Spinal cord (tissue), 10 donors: ENCODE data around the gene CDC42BPA. TPM values are rescaled to one million over a fixed set of nuclear protein-coding genes. Genes with fewer than 3 reads are reported as not detected.
A peak's percentile ranks its signal among the peaks of the same experiment; 100 is the strongest.

ENCODE experiments used
- DNase-seq, 6 donors: peaks; one replicate each; pipeline versions ENCODE4 v3.0.0 to v3.0.0-alpha.2; 2013 to 2015; ENCODE audit warnings: low spot score in 6 of 6, low read depth in 4 of 6
- H3K27ac ChIP-seq: one replicate; pipeline ENCODE4 v1.5.1; 2013; ENCODE audit warnings: low read depth, low read length, control low read depth
- H3K27me3 ChIP-seq: one replicate; pipeline ENCODE4 v1.6.1; 2013; ENCODE audit warnings: low read length; ENCODE audit not compliant: control insufficient read depth, insufficient read depth
- H3K36me3 ChIP-seq: one replicate; pipeline ENCODE4 v1.6.1; 2013; ENCODE audit warnings: low read length; ENCODE audit not compliant: control insufficient read depth, insufficient read depth
- H3K4me1 ChIP-seq: one replicate; pipeline ENCODE4 v1.6.1; 2013; ENCODE audit warnings: low read length; ENCODE audit not compliant: control insufficient read depth, insufficient read depth
- H3K4me3 ChIP-seq: one replicate; pipeline ENCODE4 v1.5.1; 2013; ENCODE audit warnings: low read depth, low read length, control low read depth
- H3K9me3 ChIP-seq: one replicate; pipeline ENCODE4 v1.6.1; 2013; ENCODE audit warnings: low read length; ENCODE audit not compliant: control insufficient read depth, insufficient read depth
- WGBS: methylation state at CpG from one replicate; pipeline ENCODE4 v1.1.5; 2013; ENCODE audit warnings: missing lambda C conversion rate; ENCODE audit not compliant: insufficient coverage; 5-methylcytosine and 5-hydroxymethylcytosine counted together
- polyA plus RNA-seq, 2 donors: library from polyadenylated mRNA; unstranded; fragments of 120-200 nt; gene quantifications; one replicate each; pipeline ENCODE4 v1.2.1, GENCODE V29; 2013; ENCODE audit not compliant: insufficient read length in 2 of 2
- total RNA-seq, 2 donors: library from RNA; depleted of rRNA in 1 of 2; stranded (reverse); fragments of 120-200 nt in 1 of 2; fragments of >200 nt in 1 of 2; gene quantifications; one replicate each; pipeline versions ENCODE4 v1.2.3 to v1.2.4, GENCODE V29; 2013 to 2014
- donor health status: healthy.

Gene CDC42BPA
- total and polyA plus RNA-seq, 4 donors, result 44.5 to 129 (median 55.0) TPM

- WGBS, result 92% methylated on average over 2 of the region's 2 CpGs
- peaks cover 4% of the 10 kb centered on the region for H3K27me3 ChIP-seq
- no peak for DNase-seq
- H3K36me3 ChIP-seq, result no peaks in the 10 kb centered on the region
- H3K4me1 ChIP-seq, result peaks cover 5% of the 10 kb centered on the region
- no peak overlapping the region for H3K27ac ChIP-seq
- no peak overlapping the region for H3K4me3 ChIP-seq
- no peaks in the 10 kb centered on the region for H3K9me3 ChIP-seq
These were observed 2.7 kb upstream of the CDC42BPA start for GRCh38 chr1:227321035-227321434.

GRCh38 chr1:227320476-227320875, 2.2 kb upstream of the CDC42BPA start:
- H3K9me3 ChIP-seq, result no peaks in the 10 kb centered on the region
- no peaks in the 10 kb centered on the region for H3K36me3 ChIP-seq
- DNase-seq, result peak in 2 of 6 donors; percentile 48 to 65
- peaks cover 5% of the 10 kb centered on the region for H3K4me1 ChIP-seq
- peaks cover 4% of the 10 kb centered on the region for H3K27me3 ChIP-seq
- 6% methylated on average over 2 of the region's 4 CpGs for WGBS
- no peak overlapping the region for H3K4me3 ChIP-seq
- H3K27ac ChIP-seq, result no peak overlapping the region

- whole genome bisulfite sequencing, result under 1% methylated on average over 29 of the region's 30 CpGs
- peak overlapping the region; percentile 90 for H3K27ac ChIP-seq
- peaks cover 3% of the 10 kb centered on the region for H3K27me3 ChIP-seq
- peaks cover 5% of the 10 kb centered on the region for H3K4me1 ChIP-seq
- peak in 5 of 6 donors; percentile 64 to 91 (median 76) for DNase-seq
- no peaks in the 10 kb centered on the region for H3K36me3 ChIP-seq
- peak overlapping the region; percentile 68 for H3K4me3 ChIP-seq
- H3K9me3 ChIP-seq, result no peaks in the 10 kb centered on the region
These were observed 738 bp upstream of the CDC42BPA start for GRCh38 chr1:227318853-227319607.

GRCh38 chr1:227317523-227318015, 723 bp downstream of the CDC42BPA start:
- WGBS, result 0% methylated on average over 24 of the region's 30 CpGs
- H3K9me3 ChIP-seq, result no peaks in the 10 kb centered on the region
- H3K36me3 ChIP-seq, result no peaks in the 10 kb centered on the region
- H3K4me3 ChIP-seq, result peak overlapping the region; percentile 58
- H3K27ac ChIP-seq, result peak overlapping the region; percentile 87
- peak in 5 of 6 donors; percentile 33 to 92 (median 64) for DNase-seq
- peaks cover 5% of the 10 kb centered on the region for H3K4me1 ChIP-seq
- H3K27me3 ChIP-seq, result no peaks in the 10 kb centered on the region

- H3K4me3 ChIP-seq, result peak overlapping the region; percentile 58
- H3K9me3 ChIP-seq, result no peaks in the 10 kb centered on the region
- no peaks in the 10 kb centered on the region for H3K36me3 ChIP-seq
- no CpG with 5 or more reads among the region's 6 CpGs for whole genome bisulfite sequencing
- H3K27me3 ChIP-seq, result no peaks in the 10 kb centered on the region
- H3K4me1 ChIP-seq, result peaks cover 5% of the 10 kb centered on the region
- DNase-seq, result peak in 2 of 6 donors; percentile 44 to 49
- peak overlapping the region; percentile 87 for H3K27ac ChIP-seq
These were observed 1.3 kb downstream of the CDC42BPA start for GRCh38 chr1:227317011-227317451.

GRCh38 chr1:227316456-227316855, 1.8 kb downstream of the CDC42BPA start:
- Histone ChIP-seq H3K27ac (no peak overlapping the region), H3K9me3 (no peaks in the 10 kb centered on the region), H3K4me1 (peaks cover 5% of the 10 kb centered on the region), H3K27me3 (no peaks in the 10 kb centered on the region), H3K4me3 (peak overlapping the region; percentile 58), H3K36me3 (no peaks in the 10 kb centered on the region)
- no peak for DNase-seq

GRCh38 chr1:227315629-227316346, 2.5 kb downstream of the CDC42BPA start:
- peak overlapping the region; percentile 58 for H3K4me3 ChIP-seq
- peaks cover 5% of the 10 kb centered on the region for H3K4me1 ChIP-seq
- no peaks in the 10 kb centered on the region for H3K9me3 ChIP-seq
- H3K36me3 ChIP-seq, result no peaks in the 10 kb centered on the region
- DNase-seq, result peak in 2 of 6 donors; percentile 40 to 54
- 5% methylated on average over 3 of the region's 7 CpGs for WGBS
- H3K27ac ChIP-seq, result no peak overlapping the region
- no peaks in the 10 kb centered on the region for H3K27me3 ChIP-seq

- no peak overlapping the region for H3K27ac ChIP-seq
- no CpG with 5 or more reads among the region's 6 CpGs for WGBS
- H3K4me3 ChIP-seq, result peak overlapping the region; percentile 58
- H3K27me3 ChIP-seq, result no peaks in the 10 kb centered on the region
- no peaks in the 10 kb centered on the region for H3K36me3 ChIP-seq
- DNase-seq, result no peak
- H3K9me3 ChIP-seq, result no peaks in the 10 kb centered on the region
- H3K4me1 ChIP-seq, result peaks cover 5% of the 10 kb centered on the region
These were observed 4.1 kb downstream of the CDC42BPA start for GRCh38 chr1:227314014-227314848.

- Histone ChIP-seq H3K27ac (no peak overlapping the region), H3K9me3 (no peaks in the 10 kb centered on the region), H3K36me3 (no peaks in the 10 kb centered on the region), H3K4me3 (no peak overlapping the region), H3K4me1 (no peaks in the 10 kb centered on the region), H3K27me3 (no peaks in the 10 kb centered on the region)
- no peak for DNase-seq
- WGBS, result 100% methylated on average over 2 of the region's 6 CpGs
These were observed 5.8 kb downstream of the CDC42BPA start for GRCh38 chr1:227312361-227313025.
